ENCODE data around the gene ANKFN1.

The ANKFN1 gene

DNA sequence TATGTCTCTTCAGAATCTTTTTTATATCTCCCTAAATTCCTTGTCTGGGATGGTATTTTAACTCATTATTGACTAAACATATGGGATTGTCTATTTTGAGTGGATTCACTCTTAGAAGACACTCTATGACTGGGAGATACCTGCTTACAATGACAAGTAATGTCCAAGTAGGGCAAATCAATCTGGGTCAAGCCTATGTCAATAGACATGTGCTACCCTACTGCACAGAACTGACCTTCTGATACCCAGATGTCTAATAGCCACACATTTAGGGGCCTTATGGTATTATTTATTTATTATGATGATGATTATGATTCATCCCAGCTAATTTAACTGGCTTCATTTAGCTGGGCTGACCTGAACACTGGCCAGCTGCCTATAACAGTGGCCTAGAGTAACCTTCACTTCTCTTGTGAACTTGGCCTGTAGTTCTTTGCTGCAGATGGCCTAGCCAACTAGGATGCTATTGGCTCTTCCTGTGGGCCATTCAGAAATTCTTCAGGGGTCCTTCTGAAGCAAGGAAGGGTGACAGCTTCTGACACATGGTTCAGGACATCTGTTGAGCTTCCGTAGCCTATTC lies 138.0 kb downstream of the ANKFN1 start:
- DNase-seq, result no peak

DNA sequence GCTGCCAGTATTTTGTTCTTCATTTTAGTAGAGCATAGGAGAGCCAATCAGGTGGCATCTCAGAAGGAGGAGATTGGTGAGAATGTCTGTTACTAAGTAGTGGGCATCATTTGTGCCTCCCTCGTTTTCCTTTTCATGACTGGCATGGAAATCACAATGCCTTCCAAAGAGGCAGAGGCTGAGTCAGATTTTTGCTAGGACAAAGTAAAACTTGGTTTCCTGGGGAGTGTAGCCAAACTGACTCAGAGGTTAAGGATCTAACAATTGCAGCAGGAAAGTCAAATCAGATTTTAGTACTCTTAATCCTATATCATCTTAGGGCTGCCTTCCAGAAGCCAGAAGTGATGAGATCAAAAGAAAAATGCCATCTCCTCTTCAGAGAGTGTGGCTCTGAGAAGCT lies 138.7 kb downstream of the ANKFN1 start:
- DNase-seq, result no peak

DNA sequence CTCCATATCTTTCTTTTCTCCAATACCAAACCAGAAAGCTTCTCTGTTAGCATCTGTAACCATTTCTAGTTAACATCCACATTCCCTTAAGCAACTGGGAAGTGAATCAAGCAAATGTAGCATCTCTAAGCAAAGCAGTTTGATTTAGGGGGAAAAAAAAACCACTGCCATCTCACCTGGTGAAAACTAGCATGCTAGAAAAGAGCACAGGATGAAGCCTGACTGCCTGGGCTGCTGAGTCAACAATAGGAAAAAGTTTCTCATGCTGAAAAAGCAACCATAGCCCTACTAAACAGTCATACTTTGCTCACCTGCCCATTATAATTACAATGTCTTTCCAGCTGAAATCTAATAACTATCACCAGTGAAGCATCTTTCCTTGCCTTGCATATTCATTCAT lies 139.3 kb downstream of the ANKFN1 start:
- DNase-seq, result no peak

DNA sequence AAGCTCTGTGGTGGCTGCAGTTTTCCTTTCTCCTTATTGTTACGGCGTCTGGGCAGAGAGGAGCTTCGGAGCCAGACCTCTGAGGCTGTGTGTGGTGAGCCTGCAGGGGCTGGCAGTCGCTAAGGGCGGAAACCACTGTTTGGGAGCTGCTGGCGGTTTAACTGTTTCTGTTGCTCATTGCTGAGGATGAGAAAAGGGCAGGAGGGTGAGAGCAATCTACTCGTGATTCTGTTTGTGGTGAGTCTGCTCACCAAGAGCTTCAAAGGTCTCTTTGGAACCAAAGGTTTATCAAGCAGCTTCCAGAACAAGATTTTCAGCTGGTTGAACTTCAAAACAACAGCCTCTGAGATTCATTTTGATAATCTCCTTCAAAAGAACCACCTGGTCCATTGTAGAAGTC lies 143.9 kb downstream of the ANKFN1 start:
- DNase-seq, result no peak

- no peak for DNase-seq
Measured at GRCh38 chr17:56298846-56299245, 145.6 kb downstream of the ANKFN1 start.

DNA sequence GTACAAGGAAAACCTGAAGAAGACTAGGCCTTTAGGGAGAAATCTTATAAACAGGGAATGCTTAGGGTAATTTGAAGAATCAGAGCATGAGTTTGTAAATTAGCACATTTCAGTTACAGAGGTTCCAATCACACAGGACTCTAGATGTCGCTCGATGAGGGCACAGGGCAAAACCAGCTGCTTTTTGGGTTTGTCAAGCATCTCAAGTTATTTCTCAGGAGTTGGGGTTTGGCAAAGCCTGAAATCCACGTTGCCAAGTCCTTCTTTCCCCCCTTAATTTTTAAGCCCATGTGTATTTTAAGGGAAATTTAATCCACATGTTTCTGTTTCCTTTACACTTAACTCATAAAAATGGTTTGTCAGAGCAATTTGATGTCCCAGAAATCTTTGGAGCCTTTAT lies 146.9 kb downstream of the ANKFN1 start:
- DNase-seq, result no peak

- no peak for DNase-seq
Measured at GRCh38 chr17:56305007-56305406, 151.7 kb downstream of the ANKFN1 start.

DNA sequence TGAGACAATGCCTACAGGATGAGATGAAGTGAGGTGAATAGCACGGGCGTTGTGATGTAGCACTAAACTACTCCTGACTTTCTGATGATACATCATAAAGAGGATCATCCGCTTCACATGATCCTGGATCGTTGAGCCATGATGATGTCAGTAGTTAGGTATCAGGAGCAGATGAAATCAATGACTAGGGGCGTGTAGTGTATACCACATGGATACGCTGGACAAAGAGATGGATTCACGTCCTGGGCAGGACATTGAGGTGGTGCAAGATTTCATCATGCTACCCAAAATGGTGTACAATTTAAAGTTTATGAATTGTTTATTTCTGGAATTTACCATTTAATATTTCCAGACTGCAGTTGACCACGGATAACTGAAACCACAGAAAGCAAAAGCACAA lies 156.6 kb downstream of the ANKFN1 start:
- DNase-seq, result no peak

DNA sequence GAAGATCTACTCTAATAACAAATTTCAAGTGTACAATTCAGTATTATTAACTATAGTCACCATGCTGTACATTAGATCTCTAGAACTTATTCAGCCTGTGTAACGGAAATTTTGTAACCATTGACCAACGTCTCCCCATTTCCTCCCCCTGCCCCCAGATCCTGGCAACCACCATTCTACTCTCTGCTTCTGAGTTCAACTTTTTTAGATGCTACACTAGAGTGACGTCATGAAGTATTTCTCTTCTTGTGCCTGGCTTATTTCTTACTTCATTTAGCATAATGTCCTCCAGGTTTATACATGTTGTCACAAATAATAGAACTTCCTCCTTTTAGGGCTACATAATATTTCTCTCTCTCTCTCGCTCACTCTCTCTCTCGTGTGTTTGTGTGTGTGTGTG lies 157.5 kb downstream of the ANKFN1 start:
- DNase-seq, result no peak

DNA sequence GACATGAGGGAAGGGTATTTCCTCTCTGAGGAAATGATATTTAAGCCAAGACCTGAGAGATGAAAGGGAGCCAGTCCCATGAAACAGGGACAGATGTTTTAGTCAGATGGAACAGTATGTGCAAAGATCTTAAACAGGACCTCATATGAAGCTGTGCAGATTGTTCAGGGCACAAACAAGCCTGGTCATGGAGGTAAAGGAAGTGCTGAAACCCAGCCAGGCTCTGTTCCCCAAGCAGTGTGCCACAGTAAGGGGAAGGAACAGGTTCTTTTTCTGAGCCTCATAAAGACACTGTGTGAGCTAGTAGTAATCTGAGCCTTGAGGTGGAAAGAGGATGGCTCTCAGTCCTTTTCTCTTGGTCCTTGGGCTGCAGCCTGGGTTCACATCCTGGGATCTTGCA lies 159.9 kb downstream of the ANKFN1 start:
- no peak for DNase-seq

- DNase-seq, result no peak
Measured at GRCh38 chr17:56314026-56314425, 160.8 kb downstream of the ANKFN1 start.

DNA sequence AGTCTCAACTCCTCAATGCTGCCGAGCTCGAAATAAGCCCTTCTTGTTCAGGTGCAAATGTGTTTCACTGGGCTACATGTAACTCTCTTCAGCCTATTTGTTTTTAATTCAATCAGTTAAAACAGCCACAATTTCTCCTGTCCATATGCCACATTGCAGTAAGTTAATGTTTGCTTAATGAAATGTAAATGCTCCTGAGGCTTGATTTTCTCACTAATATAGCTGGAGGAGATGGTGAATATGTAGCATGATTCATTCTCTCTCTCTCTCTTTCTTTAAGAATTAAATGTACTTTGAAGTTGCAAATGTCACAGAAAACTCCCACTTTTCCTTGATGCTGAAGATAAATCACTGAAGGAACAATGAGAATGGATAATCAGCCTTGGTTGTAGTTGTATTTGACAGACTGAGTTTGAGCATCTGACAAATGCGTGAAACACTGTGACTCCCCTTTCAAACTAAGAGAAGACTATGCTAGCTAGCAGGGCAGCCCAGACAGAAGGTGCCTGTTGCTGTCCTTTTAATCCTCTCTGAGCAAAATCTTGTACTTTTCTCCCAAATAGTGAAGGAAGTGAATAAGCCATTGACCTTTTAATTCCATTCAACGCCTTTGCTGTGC lies 161.8 kb downstream of the ANKFN1 start:
- no peak for DNase-seq

GRCh38 chr17:56316604-56317003 lies 163.3 kb downstream of the ANKFN1 start:
- no peak for DNase-seq

GRCh38 chr17:56317351-56318208 lies 164.3 kb downstream of the ANKFN1 start:
- DNase-seq, result no peak

DNA sequence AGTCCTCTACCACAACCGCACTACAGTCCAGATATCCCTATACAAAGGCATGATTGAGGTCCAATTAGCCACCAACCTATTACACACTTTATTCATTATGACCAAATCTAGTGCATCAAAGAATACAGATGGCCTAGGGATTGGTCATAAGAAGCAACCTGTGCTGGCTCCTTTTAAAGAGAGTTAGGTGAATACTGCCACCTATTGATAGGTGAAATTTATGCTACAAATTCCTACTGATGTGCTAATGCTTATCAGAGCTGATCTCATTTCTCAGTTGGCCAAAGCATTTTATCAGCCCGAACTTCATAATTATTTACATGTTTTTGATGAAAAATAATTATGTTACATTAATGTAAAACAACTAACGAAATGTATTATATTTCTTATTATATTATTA lies 166.3 kb downstream of the ANKFN1 start:
- no peak for DNase-seq

GRCh38 chr17:56320443-56320842 lies 167.2 kb downstream of the ANKFN1 start:
- DNase-seq, result no peak

DNA sequence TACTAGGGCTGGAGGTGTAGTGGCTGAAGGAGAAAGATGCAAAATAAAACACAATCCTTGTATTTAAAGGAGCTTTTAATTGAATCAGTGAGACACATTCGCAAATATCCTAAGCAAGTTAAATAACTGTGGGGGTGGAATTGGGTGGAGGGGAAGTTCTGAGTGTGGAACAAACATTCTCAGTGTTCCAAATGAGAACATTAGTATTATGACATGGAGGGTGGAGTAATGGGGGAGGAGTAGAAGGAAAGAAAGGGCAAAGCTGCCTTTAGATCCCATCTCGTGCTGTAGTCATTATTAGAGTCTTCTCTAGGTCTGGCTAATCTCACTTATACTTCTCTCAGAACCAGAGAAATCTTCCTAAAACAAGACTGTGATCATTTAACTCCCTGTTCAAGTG lies 169.7 kb downstream of the ANKFN1 start:
- no peak for DNase-seq

- DNase-seq, result no peak
Measured at GRCh38 chr17:56324676-56325075, 171.4 kb downstream of the ANKFN1 start.

DNA sequence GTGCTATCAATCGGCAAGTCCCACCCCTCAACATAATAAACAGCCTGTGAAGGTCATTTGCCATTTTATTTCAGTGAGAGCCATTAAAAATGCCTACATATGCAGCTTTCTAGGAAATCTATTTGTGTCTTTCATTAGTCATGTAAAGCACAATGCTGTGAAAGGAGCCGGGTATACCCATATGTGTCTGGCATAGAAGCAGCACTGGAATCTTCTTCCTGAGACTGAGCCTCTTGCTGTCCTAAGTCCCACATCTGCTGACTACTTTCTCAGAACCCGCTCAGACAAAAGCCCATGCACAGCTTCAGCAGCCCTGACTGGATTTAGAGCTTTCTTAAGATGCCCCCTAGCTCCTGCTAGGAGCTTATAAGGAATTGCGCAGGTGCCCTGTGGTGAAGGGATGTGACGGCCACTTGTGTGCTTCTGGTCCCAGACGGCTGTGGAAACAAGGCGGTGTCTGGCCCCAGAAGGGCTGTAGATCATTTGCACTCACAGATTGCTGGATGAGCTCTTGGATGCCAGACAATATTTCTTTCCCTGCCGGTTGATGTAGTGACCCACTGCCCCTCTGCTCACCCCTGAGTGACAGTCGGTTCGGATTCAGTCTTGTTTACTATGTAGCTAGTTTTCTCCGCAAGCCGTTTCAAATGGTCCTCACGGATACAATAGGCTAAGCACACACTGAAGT lies 172.2 kb downstream of the ANKFN1 start:
- no peak for DNase-seq

GRCh38 chr17:56326001-56326359 lies 172.7 kb downstream of the ANKFN1 start:
- DNase-seq, result no peak

GRCh38 chr17:56347639-56348038 lies 194.4 kb downstream of the ANKFN1 start:
- DNase-seq, result no peak

DNA sequence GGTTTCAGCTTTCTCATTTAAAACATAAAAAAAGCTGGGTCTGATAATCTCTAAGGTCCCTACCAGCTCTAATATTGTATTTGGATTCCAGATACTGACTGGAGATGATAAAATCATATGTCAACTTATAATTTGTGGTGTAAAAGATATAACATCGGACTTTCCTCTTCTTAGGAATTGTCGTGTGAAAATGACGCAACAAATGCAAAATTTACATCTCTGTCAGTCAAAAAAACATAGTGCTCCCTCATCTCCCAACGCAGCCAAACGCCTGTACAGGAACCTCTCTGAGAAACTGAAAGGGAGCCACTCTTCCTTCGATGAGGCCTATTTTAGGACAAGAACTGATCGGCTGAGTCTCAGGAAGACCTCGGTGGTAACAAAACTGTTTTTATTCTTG lies 197.3 kb downstream of the ANKFN1 start:
- DNase-seq, result no peak

DNA sequence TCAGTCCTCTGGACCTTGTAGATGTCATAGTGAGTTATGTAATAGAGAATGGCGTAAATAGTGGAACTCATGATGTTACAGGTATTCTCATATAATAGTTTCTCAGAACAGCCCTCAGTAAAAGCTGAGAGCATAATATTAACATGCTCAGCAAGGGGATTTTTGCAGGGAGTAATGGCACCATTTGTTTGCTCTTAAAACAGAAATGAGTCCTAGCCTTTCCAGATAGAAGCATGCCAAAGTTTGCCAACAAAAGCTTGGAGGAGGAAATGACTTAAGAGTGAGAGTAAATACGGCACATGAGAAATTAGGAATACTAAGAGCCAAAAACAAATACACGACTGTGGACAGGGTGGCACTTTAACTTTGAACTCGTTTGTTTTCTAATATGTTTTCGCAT lies 198.4 kb downstream of the ANKFN1 start:
- DNase-seq, result no peak

DNA sequence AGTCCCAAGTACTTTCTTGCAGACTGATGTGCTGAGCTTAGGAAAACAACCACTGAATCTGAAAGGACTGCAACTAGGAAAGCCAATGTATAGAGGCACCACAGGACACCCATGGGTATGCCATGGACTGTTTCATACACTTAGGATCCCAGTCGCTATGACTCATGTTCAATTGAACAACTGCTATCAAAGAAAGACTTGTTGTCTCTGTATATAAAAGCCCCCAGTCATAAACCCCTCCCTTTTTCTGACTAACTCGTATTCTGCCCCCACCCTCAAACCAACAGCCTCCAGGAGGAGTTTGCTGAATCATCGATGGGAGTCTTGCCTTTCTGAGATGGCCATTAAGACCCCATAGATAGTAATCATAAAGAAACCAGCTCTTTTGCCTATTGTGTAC lies 205.4 kb downstream of the ANKFN1 start:
- DNase-seq, result no peak
